GM12892 (cell line): ENCODE measurements around the gene UCK2.

ENCODE experiments used
- DNase-seq: peaks from one replicate; pipeline ENCODE4 v3.0.0; 2011; ENCODE audit not compliant: insufficient read length
- FAIRE-seq: peaks from 2 replicates; lab custom pipeline; 2011; peaks lifted over from hg19 to GRCh38; lab: Jason Lieb, UNC
- POLR2A ChIP-seq: IDR thresholded peaks from 2 replicates; pipeline ENCODE4 v1.6.1; 2011; ENCODE audit warnings: low read depth, low read length, control low read depth
- POLR2AphosphoS5 ChIP-seq: IDR thresholded peaks from 2 replicates; pipeline ENCODE4 v1.6.1; 2011; ENCODE audit warnings: low read depth, low read length, control low read depth
- TAF1 ChIP-seq: IDR thresholded peaks from 2 replicates; pipeline ENCODE4 v1.6.1; 2011; ENCODE audit warnings: low read depth, mild to moderate bottlenecking, control low read depth, low read length, borderline replicate concordance

UCK2 gene

GRCh38 chr1:165823552-165824268 is 3.7 kb upstream of the UCK2 start:
- DNase-seq (no peak), FAIRE-seq (no peak)
- TF ChIP-seq TAF1 (no peak), POLR2AphosphoS5 (no peak), POLR2A (no peak)

GRCh38 chr1:165824269-165824643 is 3.2 kb upstream of the UCK2 start:
- no peak for FAIRE-seq
- no peak for DNase-seq
- no peak for TF ChIP-seq POLR2A
- no peak for TF ChIP-seq TAF1

GRCh38 chr1:165826565-165827267 is 698 bp upstream of the UCK2 start:
- DNase-seq (no peak), FAIRE-seq (no peak)
- no peak for TF ChIP-seq TAF1
- no peak for TF ChIP-seq POLR2AphosphoS5
- TF ChIP-seq POLR2A, result no peak

GRCh38 chr1:165828103-165828668 is 772 bp downstream of the UCK2 start:
- peak; percentile 65 for DNase-seq
- peak; percentile 80 for FAIRE-seq
- 0 out of 2 replicates have a peak, but pooled peaks have one; percentile 30 for TF ChIP-seq TAF1
- no peak; the same call in 1 of the 2 replicates for TF ChIP-seq POLR2AphosphoS5
- 0 out of 2 replicates have a peak, but pooled peaks have one; percentile 16 for TF ChIP-seq POLR2A

GRCh38 chr1:165828669-165829329 is 1.4 kb downstream of the UCK2 start:
- DNase-seq (no peak), FAIRE-seq (peak; percentile 61)
- TF ChIP-seq POLR2A (peak; percentile 54), TAF1 (peak; percentile 76; the same call in 1 of the 2 replicates), POLR2AphosphoS5 (peak; percentile 36)

GRCh38 chr1:165829888-165830287 is 2.5 kb downstream of the UCK2 start:
- DNase-seq (no peak), FAIRE-seq (no peak)
- TF ChIP-seq TAF1 (no peak), POLR2AphosphoS5 (0 out of 2 replicates have a peak, but pooled peaks have one; percentile 3), POLR2A (no peak)

GRCh38 chr1:165831146-165831545 is 3.7 kb downstream of the UCK2 start:
- no peak for FAIRE-seq
- TF ChIP-seq POLR2AphosphoS5 (no peak), POLR2A (no peak), TAF1 (no peak)
- DNase-seq, result no peak

- FAIRE-seq (no peak), DNase-seq (no peak)
- TF ChIP-seq POLR2A (no peak), POLR2AphosphoS5 (no peak), TAF1 (no peak)
These were observed 5.5 kb downstream of the UCK2 start for GRCh38 chr1:165832902-165833301.

GRCh38 chr1:165833358-165833757 is 5.9 kb downstream of the UCK2 start:
- FAIRE-seq, result no peak

GRCh38 chr1:165834229-165834628 is 6.8 kb downstream of the UCK2 start:
- no peak for FAIRE-seq
- DNase-seq, result no peak
- no peak for TF ChIP-seq TAF1
- no peak for TF ChIP-seq POLR2A
- TF ChIP-seq POLR2AphosphoS5, result no peak

More at GRCh38 chr1:165833358-165833757, 5.9 kb downstream of the UCK2 start:
- DNase-seq, result no peak
- TF ChIP-seq POLR2AphosphoS5 (no peak), TAF1 (no peak), POLR2A (no peak)

- no peak for FAIRE-seq
- no peak for DNase-seq
- no peak for TF ChIP-seq POLR2AphosphoS5
- TF ChIP-seq POLR2A, result no peak
- no peak for TF ChIP-seq TAF1
These were observed 7.5 kb downstream of the UCK2 start for GRCh38 chr1:165834881-165835280.
